Measurements from ENCODE around the gene COPB1.
"Not testable (repeated sequence)": the region's sequence is repeated elsewhere in the genome, so short reads cannot be mapped to it uniquely, and the experiment has no call there.

The COPB1 gene, protein sequence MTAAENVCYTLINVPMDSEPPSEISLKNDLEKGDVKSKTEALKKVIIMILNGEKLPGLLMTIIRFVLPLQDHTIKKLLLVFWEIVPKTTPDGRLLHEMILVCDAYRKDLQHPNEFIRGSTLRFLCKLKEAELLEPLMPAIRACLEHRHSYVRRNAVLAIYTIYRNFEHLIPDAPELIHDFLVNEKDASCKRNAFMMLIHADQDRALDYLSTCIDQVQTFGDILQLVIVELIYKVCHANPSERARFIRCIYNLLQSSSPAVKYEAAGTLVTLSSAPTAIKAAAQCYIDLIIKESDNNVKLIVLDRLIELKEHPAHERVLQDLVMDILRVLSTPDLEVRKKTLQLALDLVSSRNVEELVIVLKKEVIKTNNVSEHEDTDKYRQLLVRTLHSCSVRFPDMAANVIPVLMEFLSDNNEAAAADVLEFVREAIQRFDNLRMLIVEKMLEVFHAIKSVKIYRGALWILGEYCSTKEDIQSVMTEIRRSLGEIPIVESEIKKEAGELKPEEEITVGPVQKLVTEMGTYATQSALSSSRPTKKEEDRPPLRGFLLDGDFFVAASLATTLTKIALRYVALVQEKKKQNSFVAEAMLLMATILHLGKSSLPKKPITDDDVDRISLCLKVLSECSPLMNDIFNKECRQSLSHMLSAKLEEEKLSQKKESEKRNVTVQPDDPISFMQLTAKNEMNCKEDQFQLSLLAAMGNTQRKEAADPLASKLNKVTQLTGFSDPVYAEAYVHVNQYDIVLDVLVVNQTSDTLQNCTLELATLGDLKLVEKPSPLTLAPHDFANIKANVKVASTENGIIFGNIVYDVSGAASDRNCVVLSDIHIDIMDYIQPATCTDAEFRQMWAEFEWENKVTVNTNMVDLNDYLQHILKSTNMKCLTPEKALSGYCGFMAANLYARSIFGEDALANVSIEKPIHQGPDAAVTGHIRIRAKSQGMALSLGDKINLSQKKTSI
- 92.6 to 128 (median 99.1) reads per million in 4 donors for total RNA-seq

- peak; percentile 83 to 96 (median 89) for DNase-seq
Measured at GRCh38 chr11:14499560-14500180, at the start of gene COPB1. COPB1 (minus strand) TSS chr11:14499811; CDS start chr11:14498928, 883 bp downstream.

DNA sequence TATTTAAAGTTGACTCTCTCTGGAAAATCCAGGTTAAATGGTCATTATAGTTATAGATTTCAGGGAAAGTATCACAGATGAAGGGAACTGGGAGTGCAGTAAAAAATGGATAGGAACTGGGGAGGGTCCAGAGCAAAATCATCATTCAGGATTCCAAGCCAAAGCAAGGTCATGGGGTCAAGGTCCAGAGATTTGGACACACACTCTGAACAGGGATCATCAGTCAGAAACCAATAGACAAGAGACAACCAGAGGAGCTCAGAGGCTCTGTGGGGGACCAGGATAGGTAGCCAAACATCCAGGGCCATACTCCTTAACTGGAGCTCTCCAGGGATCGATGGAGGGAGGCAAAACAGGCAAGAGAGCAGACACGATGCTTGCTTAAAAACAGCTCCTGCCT is 47.8 kb upstream of the COPB1 start:
- DNase-seq = no peak

GRCh38 chr11:14546672-14547071 is 47.1 kb upstream of the COPB1 start:
- no peak for DNase-seq

DNA sequence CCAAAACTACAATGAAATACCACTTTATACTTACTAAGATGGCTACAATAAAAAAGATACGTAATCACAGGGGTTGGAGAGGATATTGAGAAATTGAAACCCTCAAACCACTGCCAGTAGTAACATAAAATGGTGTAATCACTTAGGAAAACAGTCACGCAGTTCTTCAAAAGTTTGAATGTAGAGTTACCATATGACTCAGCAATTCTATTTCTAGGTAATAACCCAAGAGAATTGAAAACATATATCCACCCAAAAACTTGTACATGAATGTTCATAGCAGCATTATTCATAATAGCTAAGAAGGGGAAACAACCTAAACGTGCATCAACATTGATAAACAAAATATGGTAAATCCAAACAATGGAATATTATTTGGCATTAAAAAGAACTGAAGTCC is 45.0 kb upstream of the COPB1 start:
- DNase-seq = peak in 1 of 5 donors; percentile 91

DNA sequence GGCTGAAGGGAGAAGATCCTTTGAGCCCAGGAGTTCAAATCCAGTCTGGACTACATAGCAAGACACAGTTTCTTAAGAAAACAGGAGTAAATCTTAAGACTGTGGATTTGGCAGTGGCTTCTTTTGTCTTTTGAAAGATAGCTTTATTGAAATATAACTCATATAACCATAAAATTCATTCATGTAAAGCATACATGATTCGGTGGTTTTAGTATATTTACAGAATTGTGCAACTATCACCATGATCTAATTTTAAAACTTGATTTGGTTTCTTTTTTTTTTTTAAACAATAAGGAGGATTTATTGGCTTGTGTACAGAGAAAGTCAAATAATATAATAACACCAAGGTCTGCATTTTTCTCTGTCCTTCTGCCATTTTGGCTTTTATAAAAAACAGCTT is 43.6 kb upstream of the COPB1 start:
- DNase-seq = no peak

- no peak for DNase-seq
Measured at GRCh38 chr11:14542324-14542723, 42.7 kb upstream of the COPB1 start.

DNA sequence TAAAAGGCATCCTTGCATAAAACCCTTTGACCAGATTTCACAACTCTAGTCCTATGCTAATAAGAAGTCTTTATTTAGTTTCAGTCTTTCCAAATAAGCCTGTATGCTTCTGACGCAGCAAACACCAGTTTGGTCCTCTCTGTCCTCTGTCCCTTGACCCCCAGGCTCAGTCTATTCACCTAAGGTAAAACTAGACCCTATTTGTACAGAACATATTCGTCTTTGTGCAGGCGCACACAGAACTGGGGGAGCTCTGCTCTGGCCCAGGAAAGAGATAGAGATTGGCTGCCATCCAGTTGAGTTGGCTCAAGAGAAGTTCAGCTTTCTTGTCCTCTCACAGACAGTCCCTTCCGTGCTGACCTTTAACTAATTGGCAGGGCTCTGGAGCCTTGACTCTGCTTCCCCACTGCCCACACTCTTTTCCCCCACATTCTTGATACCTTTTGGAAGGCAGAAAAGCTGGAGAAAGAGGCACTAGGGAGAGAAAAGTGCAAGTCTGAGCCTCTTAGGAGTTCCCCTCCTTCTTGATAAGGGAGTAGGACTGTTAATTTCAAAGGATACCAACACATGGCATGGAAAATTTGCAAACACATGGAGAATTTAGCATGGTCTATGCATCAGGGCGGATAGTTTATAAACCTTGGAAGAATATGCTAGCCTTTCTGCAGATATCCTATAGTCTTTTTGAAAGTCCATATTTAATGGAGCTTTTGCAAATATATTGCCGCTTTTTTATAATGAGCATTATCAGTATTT is 41.8 kb upstream of the COPB1 start:
- DNase-seq = no peak

DNA sequence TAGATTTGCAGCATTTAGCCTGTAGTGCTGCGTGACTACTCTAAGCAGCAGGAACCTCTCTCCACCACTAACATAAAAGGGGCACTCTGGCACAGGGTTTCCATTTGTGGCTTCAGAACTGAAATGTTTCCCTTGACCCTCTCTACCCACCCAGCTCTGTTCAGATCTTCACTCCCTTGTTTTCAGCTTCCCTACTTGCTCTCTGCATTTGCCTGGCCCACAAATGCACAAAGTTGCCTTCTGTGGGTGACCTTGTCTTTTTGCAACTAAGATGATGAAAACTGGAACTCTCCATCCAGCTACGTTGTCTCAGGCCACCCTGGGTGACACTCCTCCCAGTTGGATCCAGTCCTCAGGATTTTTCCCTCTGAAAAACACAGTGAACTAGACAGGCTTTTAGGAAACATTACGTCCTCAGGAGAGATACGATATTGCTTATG is 40.4 kb upstream of the COPB1 start:
- no peak for DNase-seq

- DNase-seq = no peak
Measured at GRCh38 chr11:14538926-14539554, 39.4 kb upstream of the COPB1 start.

GRCh38 chr11:14538271-14538925 is 38.8 kb upstream of the COPB1 start:
- DNase-seq = no peak

DNA sequence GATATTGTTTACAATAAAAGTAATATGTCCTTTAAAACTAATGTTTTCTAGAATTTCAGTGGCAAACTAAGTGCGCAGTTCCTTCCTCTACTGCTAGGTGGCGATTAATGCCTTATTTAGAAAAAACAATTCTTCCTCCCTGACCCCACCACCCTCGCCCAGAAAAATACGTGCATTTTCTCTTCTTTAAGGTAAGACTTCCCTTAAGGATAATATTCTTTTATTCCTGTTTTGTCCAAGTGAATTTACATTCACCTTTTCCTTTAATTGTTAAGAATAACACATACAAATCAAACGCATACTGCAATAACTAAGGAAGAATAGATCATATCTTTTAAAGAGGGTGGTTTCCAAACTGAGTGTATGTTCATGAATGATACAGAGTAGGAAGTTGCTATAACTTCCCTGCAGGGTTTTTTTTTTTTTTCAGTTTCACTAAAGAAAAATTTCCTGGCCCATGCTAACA is 37.6 kb upstream of the COPB1 start:
- peak in 4 of 5 donors; percentile 4 to 64 (median 21) for DNase-seq

DNA sequence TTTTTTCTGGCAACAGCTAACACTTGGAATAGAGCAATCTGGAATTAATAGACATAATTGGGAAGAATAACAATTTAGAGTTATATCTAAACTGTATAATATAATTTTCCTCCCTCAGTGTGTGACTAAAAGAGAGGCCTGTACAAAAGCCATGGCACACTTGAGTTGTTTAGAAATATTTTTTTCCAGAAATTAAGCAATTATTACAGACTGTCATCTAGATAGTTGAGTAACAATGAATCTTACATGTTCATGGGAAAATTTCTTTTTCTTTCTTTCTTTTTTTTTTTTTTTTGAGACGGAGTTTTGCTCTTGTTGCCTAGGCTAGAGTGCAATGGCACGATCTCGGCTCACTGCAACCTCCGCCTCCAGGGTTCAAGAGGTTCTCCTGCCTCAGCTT is 35.6 kb upstream of the COPB1 start:
- not testable (repeated sequence) for DNase-seq

GRCh38 chr11:14529951-14530350 is 30.3 kb upstream of the COPB1 start:
- no peak for DNase-seq

GRCh38 chr11:14529321-14529720 is 29.7 kb upstream of the COPB1 start:
- no peak for DNase-seq

GRCh38 chr11:14522801-14523200 is 23.2 kb upstream of the COPB1 start:
- no peak for DNase-seq

- no peak for DNase-seq
Measured at GRCh38 chr11:14522245-14522644, 22.6 kb upstream of the COPB1 start.

GRCh38 chr11:14520747-14521151 is 21.1 kb upstream of the COPB1 start:
- no peak for DNase-seq

DNA sequence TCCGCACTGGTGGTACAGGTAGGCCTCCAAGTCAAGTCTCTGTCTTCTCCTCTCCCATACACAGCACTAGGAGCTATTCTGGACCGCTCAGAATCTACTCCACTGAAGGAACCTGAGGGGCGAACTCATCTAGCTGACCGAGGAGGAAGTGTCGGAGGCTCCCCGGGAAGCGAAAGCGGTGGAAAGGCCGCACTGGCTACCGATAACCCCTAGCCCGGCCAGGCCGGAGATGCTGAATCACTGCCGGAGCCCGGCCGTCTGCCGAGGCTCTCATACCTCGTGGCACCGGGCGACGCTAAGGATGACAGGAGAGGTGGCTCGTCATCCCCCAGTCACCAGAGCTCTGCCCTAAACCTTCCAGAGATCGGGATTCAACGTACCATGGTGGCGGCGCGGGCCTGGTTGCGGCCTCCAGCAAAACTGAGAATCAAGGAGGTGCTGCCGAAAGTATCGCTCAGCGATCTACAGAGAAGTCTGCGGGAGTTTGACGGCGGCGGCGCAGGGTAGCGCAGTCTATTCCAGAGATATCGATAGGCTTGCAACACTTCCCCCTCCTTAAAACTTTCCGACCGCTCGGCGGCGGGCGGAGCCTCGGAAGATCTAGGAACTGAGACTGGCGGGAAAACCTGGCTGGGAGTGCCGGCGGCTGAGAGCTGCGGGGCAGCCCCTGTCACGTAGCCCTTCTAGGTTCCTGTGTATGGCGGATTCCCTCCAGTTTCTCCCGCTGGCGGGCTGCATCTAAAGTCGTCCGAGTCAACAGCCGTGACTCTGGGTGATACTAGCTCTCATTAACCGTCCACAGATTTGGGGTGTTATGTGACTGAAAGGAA is 20.5 kb upstream of the COPB1 start, which contains the start of gene PSMA1:
PSMA1 (minus strand) TSS at position 470 of the 830 bp plus-strand sequence; CDS start at position 383, 87 bp downstream.
- DNase-seq = peak; percentile 86 to 94 (median 89)

DNA sequence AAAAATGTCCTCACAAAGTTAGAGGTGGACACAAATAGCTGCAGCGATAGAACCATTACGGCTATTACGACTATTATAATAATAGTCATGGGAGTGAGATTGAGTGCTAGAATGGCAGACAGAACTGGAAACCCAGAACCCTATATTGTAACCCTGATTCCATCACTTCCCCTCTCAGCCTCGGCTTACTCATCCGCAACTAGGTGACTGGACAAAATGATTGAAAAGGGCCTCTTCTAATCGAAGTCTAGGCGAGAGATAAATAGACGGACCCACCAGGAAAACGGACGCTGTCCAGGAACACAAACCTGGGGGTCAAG is 19.9 kb upstream of the COPB1 start:
- no peak for DNase-seq

DNA sequence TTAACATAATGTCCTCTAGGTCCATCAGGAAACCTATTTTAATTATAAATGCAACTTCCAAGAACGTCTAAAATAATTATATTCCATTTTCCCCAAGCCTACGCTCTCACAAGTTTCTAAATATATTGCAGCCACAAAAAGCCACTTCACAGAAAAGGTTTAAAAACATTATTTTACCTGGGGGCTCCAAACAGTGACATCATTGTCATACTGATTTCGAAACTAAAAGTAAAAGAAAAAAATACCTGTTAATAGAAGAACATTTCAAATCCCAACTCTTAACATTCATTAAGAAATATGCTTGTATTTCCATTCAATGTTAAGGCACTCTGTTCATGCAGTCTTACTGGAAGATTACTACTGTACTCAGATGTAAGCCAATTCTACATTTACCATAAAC is 19.2 kb upstream of the COPB1 start:
- no peak for DNase-seq
